ENCODE results near the gene FAM118A.
"Not testable (repeated sequence)": the region's sequence is repeated elsewhere in the genome, so short reads cannot be mapped to it uniquely, and the experiment has no call there.

FAM118A gene

DNA sequence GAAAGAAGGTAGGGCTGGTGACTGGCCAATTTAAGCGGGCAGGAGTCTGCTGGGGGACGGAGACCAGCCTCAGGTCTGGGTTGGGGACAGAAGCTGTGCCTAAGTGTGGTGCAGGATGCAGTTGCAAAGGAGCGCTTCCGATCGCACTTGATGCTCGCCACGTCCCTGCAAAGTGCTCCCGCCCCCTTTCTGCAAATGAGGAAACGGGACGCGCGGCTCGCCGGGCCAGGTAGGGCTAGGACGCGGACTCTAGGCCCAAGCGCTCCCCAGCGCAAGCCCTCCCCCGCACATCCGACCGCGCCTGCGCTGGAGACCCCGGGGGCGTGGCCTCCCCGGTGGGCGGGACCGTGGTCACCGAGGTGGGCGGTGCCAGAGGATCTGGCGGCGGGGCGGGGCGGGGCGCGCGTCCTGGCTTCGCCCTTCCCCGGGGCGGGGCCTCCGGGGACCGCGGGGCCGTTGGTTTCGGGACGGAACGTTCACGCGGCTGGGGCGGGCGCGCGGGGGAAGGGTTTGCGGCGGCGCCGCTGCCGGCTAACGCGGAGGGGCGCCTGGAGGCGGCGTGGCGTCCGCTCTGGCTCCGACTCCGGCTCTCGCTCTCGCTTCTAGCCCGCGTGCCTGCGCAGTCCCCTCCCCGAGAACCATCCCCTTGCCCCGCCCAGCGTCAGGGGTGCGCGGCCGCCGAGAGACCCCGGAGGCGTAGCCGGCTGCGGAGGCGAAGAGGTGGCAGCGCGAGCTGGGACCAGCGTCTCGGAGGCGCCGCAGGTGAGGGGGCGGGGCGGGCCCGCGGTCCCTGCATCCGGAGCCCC is at the start of gene FAM118A:
Gene FAM118A (plus strand): TSS at position 513 of the 806 bp plus-strand sequence. CDS start 12,446 bp downstream, outside the sequence.
- DNase-seq (ENCODE audit: low read depth) = peak; percentile 92

DNA sequence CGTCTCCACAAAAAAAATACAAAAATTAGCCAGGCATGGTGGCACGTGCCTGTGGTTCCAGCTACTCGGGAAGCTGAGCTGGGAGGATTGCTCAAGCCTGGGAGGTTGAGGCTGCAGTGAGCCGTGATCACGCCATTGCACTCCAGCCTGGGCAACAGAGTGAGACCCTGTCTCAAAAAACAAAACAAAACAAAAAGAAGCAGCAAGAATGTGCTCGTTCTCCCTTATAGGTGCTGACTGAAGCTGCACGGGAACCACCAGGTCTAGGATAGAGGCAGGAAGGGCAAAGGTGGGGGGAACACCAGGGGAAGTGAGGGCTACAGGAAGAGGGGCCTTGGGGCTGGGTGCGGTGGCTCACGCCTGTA is 49.4 kb upstream of the FAM118A start:
- not testable (repeated sequence) for DNase-seq (ENCODE audit: low read depth)

DNA sequence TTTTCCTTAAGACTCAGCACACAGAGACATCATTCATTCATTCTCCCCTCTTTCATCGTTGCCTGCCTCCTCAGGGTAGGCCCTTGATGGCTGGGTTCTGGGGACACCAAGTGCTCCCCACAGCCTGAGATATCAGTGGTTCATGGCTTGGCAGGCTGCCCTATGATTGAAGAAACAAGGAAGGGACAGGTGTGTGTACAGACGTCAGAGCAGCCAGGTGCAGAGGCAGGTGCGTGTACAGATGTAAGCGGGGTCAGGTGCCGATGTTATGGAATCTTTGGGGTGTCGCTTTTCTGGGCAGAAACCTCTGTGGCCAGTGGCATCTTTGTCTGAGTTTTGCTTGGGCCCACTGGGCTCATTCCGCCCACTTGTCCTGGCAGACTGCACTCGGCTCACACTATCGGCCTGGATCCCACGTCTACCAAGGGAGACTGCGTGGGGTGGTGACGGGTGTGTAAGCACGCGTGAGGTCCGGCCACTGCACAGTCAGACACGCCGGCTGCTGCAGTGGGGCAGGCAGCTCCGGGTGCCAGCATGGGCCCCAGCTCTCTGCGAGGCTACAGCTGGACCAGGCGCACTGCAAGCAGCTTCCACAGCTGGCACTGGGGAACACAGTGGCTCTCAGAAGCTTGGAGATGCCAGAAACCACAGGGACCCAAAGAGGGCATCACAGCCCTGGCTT is 48.2 kb upstream of the FAM118A start:
- no peak for DNase-seq (ENCODE audit: low read depth)

DNA sequence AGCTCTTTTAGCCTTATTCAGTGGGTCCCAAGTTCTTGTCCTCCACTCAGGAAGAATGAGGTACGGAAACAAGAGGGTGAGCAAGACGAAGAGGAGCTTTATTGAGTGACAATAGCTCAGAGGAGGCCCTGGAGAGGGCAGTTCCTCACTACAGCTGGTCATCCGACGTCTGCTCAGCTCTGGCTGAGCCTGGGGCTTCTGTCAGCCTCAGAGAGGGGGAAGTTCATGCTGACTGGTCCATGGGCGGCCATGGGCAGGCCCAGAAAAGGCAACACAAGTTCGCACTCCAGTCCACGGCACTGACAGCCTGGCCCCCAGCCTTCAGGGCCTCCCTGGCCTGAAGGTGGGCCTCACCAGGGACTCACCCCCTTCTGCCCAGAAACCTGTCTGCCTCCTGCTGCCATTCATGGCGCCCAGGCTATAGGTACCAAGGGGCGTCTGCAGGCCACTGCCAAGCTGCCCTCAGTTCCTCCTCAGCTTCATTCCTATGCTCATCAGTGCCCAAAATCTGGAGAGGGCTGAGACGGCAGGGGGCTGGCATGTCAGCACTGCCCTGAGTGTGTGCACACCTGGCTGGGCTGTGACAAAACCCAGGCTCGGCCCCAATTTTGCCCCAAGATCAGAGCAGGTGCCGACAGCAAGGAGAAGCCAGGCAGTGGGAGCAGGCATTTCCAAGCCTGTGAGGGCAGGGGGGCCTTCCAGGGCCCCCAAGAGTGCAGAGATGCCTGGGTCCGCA is 47.4 kb upstream of the FAM118A start:
- no peak for DNase-seq (ENCODE audit: low read depth)

DNA sequence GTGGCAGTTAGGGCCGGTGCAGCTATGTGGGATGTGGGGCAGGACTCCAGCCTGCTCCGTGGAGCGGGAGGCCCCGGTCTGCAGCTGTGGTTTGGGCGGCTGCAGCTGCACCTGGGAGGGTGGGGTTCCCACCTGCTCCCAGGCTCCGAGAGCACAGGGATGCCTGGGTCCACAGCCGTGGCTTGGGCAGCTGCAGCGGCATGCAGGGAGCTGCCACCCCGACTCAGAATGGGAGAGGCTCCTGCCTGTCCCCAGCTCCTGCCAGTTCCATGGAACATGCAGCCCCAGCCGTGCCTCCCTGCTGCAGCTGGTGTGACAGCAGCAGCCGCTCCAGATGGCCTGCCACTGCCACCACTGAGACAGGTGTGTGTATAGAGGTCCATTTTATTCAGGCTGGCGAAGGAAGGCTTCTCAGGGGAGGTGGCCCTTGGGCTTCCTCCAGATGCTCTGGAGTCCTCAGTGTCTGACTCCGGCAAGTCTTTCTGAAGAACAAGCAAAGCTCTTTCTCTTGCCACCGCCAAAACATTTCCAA is 46.7 kb upstream of the FAM118A start:
- no peak for DNase-seq (ENCODE audit: low read depth)

DNA sequence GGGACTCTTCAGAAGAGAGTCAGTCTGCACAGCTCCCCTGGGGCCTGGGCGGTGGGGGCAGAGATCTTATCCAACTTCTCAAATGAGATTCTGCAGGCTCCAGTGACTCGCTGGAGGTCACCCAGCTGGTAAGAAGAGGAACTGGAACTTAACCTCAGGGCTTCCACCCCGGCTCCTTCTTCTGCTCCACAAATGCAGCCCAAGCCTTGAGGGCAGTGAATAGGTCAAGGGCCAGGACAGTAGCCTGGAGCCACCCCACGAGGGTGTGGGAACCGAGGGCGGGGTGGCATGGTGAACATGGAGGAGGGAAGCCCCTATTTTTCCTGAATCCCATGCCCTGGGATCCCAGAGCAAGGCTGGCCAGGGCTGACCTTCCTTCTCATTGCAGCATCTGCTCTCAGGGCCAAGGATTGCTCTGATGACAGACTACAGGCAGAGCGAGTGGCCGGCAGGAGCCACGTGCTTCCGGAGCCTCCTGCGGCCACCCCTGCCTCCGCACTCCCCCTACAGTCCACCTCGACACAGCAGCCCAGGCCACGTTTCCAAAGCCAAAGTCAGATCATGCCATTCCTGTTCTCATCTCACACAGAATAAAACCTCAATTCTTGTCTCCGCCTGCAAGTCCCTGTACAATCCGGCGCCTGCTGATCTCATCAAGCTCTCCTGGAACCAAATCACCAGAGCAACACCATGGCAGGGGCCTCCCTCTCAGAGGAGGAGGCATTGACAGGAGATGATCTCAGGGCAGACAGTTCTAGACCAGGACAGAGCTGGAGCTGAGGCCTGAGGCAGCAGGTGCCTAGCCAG is 46.1 kb upstream of the FAM118A start:
- no peak for DNase-seq (ENCODE audit: low read depth)

DNA sequence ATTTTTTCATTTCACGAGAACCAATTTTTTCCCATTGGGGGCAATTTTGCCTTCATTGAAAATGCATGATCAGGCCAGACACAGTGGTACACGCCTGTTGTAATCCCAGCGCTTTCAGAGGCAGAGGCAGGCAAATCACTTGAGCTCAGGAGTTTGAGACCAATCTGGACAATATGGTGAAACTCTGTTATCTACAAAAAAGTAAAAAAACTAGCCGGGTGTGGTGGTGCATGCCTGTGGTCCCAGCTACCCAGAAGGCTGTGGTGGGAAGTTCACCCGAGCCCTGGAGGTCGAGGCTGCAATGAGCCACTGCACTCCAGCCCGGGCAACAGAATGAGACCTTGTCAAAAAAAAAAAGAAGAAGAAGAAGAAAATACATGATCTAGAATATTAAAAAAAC is 44.2 kb upstream of the FAM118A start:
- no peak for DNase-seq (ENCODE audit: low read depth)

DNA sequence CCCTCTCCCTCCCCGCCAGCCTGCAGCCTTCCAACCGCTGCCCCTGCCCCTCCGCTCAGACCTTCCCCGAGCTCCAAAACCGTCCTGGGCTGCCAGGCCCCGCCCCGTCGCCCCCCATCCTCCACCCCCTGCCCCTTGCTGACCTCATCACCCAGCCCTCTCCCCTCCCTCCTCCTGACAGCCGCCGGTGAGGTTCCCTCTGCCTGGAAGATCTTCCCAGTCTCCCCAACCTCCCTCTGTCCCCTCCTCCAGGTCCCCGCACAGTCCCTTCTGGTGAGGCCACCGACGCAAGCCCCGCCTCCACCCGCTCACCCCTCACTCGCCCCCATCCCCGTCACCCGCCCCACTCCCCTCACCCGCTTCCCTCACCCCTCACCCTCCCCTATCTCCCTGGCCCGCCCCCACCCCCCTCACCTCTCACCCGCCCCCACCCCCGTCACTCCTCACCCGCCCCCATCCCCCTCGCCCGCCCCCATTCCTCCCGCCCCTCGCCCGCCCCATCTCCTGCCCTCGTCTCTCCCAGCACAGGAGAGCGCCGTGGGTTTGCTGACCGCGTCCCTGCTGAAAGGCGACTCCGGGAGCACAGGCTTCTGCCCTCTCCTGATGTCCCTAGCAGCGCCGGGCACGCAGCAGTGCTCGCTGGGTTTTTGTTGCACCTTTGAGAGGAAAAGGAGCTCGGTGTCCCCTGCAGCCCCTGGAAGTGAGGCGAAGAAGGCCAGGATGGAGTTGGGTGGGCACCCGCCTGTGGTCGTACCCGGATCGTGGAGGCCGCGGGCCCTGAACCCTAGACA is 41.4 kb upstream of the FAM118A start:
- DNase-seq (ENCODE audit: low read depth) = no peak

DNA sequence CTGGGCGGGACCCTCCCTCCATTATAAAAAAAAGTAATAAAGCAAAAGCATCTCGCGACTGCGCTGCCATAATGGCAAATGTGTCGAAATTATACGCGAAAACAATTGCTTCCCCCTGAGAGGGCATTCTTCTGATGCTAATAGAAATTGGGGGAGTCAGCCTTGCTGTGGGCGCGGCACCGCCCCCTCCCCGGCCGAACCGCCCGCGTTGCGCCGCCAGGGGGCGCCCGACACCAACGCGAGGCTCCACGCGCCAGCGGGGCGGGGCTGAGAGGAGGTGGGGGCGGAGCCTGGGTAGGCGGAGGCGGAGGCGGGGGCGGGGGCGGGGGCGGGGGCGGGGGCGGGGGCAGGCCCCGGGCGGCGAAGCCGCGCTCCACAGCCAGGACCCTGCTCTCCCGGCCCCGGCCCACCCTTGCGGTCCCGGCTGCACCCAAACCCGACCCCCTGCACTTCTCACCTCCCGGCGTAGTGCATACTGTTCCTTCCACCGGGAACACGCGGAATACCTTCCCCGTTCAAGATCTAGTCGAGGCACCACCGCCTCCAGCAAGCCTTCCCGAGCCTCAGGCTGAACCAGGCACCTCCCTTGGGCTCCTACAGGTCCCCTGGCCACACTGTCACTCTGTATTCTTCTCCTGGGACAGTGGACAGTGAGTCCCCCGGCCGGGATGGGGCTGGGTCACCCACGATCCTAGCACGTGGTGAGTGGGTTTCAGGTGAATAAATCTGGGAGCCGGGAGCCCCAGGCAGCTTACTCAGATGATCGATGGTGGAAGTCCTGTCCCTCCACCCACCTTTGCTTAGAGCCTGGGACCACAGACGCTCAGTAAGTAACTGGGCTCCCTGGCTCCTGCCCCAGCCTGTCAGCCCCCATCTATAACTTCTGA is 40.5 kb upstream of the FAM118A start:
- peak; percentile 69 for DNase-seq (ENCODE audit: low read depth)

DNA sequence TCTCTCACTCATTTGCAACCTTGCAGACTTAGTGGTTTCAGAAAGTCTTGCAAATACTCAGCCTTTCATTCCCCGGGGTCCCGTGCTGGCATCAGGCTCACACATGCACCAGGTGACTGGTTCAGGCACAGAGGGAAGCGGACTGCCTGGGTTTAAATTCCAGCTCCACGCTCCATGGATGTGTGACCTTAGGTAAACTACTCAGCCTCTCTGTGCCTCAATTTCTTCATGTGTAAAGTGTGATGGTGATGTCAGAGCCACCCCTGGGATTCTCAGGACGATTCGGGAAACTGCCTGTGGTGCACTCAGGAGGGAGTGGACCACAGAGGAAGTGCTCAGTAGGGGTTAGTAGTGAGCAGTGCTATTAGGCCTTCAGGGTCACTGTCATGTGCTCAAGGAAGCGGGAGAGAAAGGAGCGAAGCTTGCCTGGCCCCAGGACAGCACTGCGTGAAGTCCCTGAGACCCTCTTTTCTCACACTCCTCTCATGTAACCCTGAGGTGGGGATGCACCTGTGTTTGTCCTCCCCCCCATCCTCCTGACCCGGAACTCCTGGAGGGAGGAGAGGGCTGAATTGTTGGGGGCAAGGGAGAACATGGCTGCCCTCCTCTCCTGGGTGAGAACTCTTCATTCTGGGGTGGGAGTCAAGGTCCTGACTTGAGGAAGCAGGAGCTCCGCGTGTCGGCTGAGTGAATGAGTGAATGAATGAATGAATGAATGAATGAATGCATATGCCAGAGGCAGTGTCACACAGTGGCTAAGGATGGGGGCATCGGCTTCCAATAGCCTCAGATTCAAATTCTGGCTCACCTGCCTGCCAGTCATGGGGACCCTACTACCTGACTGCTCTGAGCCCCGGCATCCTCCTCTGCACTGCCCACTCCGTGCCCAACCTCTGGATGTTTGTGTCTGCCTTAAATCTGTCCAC is 39.4 kb upstream of the FAM118A start:
- no peak for DNase-seq (ENCODE audit: low read depth)

DNA sequence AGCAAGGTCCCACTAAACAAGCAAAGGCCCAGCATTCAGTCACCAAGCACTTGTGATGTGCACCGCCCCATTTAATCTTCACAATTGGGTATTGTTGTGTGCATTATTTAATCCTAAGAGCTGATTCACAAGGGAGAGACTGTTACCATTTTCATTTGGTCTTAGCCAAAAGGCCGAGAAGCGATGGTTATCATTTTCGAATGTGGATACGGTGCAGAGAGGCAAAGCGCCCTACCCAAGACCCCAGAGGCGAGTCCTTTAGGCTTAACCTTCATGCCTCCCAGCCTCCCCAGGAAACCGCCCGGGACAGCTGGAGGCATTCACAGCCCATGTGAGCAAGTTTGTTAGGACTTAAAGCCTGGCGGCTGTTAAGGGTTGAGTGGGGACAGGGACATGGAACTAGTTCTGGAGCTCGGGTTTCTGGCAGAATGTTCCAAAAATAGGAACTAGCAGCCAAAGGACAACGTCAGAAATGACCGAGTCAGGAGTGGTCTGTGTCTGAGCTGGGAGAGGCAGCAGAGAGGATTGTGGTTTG is 38.0 kb upstream of the FAM118A start:
- DNase-seq (ENCODE audit: low read depth) = no peak

DNA sequence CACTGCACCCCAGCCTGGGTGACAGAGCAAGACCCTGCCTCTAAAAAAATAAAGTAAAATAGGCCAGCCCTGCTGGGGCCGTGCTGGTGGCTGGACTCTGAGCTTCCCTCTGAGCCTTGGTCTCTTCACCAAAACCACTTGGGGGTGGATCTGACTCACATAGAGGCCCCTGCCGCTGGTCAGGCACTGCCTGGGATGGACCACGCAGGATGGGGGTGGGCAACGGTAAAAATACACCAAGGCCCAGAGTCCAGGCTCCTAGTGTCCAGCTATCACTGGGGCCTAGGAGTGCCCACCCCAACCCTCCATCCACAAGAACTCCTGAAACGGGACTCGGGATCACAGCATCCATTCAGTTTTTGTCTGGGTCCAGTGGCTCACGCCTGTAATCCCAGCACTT is 37.2 kb upstream of the FAM118A start:
- no peak for DNase-seq (ENCODE audit: low read depth)

DNA sequence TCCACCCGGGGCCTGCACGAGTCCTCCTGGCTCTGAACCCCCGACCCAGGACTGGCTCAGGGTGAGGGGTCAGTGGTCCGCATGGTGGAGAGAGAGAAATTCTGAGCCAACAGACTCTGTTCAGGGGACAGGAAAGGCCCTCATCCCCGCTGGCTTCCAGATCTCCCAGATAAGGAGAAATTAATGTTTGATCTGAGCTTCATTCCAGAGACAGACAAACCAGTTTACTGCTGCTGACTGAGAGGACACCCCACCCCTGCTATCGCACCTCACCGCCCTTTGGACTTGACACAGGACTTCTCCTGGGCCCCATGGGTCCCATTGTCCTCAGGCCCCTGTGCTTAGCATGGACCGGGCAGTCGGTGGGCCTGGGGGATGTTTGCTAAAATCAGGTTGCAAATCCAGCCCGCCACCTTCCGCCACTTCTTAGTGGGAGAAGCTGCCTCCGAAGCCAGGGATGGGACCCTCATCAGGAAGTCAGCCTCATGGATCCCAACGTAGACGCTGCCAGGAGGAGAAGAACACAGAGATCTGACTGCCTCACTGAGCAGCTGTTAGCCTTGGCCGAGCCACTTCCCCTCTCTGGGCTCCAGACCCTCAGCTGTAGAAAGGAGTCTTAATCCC is 36.2 kb upstream of the FAM118A start:
- DNase-seq (ENCODE audit: low read depth) = no peak

DNA sequence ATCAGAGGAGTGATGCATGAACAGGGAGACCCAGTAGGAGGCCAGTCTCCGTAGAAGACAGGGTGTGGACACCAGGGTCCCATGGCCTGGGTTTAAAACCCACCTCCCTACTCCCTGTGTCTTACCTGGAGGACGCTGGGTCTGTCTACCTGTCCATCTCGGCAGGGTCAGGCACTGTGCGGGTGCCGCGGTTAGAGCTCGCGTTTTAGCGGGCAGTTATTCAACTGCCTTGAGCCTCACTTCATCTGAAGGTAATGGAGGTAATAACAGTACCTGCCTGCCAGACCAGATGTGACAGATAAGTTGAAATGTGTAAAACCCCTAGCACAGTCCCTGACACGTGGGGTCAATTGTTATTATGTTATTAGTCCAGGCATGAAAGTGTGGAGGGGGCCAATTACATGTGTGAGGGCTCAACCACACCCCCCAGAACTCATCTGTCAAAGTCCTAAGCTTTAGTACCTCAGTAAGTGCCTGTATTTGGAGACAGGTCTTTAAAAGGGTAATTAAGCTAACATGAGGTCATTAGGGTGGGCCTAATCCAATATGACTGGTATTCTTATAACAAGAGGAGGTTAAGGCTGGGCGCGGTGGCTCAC is 33.1 kb upstream of the FAM118A start:
- DNase-seq (ENCODE audit: low read depth) = no peak

DNA sequence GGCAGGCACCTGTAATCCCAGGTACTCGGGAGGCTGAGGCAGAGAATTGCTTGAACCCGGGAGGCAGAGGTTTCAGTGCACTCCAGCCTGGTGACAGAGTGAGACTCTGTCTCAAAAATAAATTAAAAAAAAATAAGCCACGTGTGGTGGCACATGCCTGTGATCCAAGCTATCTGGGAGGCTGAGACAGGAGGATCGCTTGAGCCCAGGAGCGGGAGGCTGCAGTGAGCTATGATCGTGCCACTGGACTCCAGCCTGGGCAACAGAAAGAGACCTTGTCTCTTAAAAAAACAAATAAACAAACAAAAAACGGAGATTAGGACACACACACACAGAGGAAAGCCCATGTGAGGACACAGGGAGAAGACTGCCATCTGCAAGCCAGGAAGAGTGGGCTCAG is 32.0 kb upstream of the FAM118A start:
- not testable (repeated sequence) for DNase-seq (ENCODE audit: low read depth)

DNA sequence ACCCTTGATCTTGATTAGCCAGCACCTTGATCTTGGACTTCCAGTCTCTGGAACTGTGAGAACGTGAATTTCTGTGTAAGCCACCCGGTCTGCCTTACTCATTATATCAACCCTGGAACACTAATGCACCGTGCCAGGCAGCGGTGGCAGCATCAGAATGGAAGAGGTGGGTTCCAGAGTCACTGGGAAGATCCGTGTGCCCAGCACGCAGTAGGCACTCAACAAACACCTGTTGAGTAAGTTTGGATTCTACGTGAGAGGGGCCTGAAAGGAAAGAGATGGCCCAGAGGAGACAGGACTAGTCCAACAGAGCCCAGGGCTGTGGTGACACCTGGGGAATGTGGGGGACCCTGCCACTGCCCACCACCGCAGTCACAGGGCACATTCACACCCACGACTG is 31.6 kb upstream of the FAM118A start:
- no peak for DNase-seq (ENCODE audit: low read depth)

DNA sequence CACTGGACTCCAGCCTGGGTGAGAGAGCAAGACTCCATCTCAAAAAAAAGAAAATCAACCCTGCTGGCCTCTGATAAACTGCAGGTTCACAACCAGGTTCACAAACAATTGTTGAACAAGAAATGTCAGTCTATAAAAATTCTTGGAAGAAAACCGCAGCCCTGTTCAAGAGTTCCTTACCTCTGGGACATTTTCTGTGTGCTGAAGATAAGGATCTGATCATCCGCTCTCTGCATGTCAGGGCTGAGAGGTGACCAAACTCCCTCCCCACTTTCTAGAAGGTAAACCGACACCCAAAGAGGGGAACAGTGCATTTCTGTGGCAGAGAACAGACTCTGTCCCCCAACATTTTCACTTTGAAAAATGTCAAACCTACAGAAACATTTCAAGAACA is 29.1 kb upstream of the FAM118A start:
- no peak for DNase-seq (ENCODE audit: low read depth)

DNA sequence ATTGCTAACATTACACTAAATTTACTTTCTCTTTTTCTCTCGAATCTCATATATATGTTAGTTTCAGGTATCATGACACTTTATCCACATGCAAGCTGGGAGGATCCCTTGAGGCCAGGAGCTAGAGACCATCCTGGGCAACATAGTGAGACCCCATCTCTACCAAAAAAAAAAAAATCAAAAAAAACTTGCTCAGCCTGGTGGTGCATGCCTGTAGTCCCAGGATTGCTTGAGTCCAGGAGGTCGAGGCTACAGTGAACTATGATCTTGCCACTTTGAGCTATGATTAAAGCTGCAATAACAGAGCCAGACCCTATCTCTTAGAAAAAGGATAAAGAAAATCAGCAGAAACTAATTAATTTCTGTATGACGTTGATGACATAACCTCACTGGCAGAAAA is 28.7 kb upstream of the FAM118A start:
- no peak for DNase-seq (ENCODE audit: low read depth)

All from stimulated activated CD8-positive, alpha-beta memory T cell treated with anti-CD3 and anti-CD28 coated beads, Interleukin-7, amount 100 ng/mL, for 24 hours (primary cell).